K562 (cell line): ENCODE data around the gene PDLIM5. TPM values are rescaled to one million over a fixed set of nuclear protein-coding genes. Genes with fewer than 3 reads are reported as not detected.

Experiments used
- ATAC-seq: fragments of 200-7000 bp; cut with Tn5 transposase; 3 replicates; pipeline ENCODE4 v1.9.1; 2020; ENCODE audit warnings: moderate library complexity
- BruUV-seq: library from RNA; stranded (reverse); fragments of 400-500 nt; replicated peaks from 2 replicates; lab custom pipeline; 2021; lab: Mats Ljungman, UMichigan
- CTCF ChIA-PET: fragments of 300-600 bp; formaldehyde crosslinking; extraction: SDS; loops from one replicate; lab custom pipeline; 2021; ENCODE audit warnings: low intra/inter-chr PET ratio; lab: Yijun Ruan, JAX
- POLR2A ChIA-PET: fragments of 300-600, 350-650 bp; sonication (Branson Sonifier 250); formaldehyde crosslinking; extraction: SDS; loops from one replicate; lab custom pipeline; 2021; ENCODE audit warnings: antibody characterized with exemption, inconsistent platforms; lab: Yijun Ruan, JAX
- DNase-seq, 4 experiments: peaks; one replicate each; pipeline versions ENCODE4 v3.0.0 to v3.0.0-alpha.2; 2011 to 2018; ENCODE audit warnings: low spot score in 3 of 4, mixed read lengths in 3 of 4; ENCODE audit errors: extremely low read depth in 1 of 4
- FAIRE-seq: peaks from 2 replicates; lab custom pipeline; 2011; peaks lifted over from hg19 to GRCh38; lab: Jason Lieb, UNC
- H2AFZ ChIP-seq: 2 replicates; pipeline ENCODE4 v1.6.0; 2011; ENCODE audit warnings: low read depth, low read length, control low read depth, inconsistent platforms
- H3K27ac ChIP-seq: fragments of 200-600 bp; 3 replicates; pipeline ENCODE4 v1.8.0; 2011; ENCODE audit warnings: low read depth, mild to moderate bottlenecking, control low read depth, inconsistent platforms, low read length, moderate library complexity, mixed read lengths; ENCODE audit errors: extremely low read depth
- H3K27me3 ChIP-seq, 2 experiments: fragments of 300-600 bp in 1 of 2; 2 replicates in 1 of 2; 3 replicates in 1 of 2; pipeline versions ENCODE4 v1.6.0 to v1.8.0; 2011; ENCODE audit warnings: inconsistent platforms in 2 of 2, low read length in 2 of 2, mild to moderate bottlenecking in 1 of 2, mixed read lengths in 1 of 2, moderate library complexity in 1 of 2; ENCODE audit not compliant: control insufficient read depth in 2 of 2, insufficient read depth in 2 of 2
- H3K36me3 ChIP-seq: fragments of 300-600 bp; 3 replicates; pipeline ENCODE4 v1.8.0; 2011; ENCODE audit warnings: mild to moderate bottlenecking, low read length, inconsistent platforms; ENCODE audit not compliant: control insufficient read depth, insufficient read depth
- H3K4me1 ChIP-seq, 2 experiments: fragments of 200-600 bp in 1 of 2; replicated peaks in 1 of 2; 2 replicates in 1 of 2; 3 replicates in 1 of 2; pipeline versions ENCODE4 v1.5.1 to v1.8.0; 2011; ENCODE audit warnings: inconsistent platforms in 2 of 2, low read length in 2 of 2, mild to moderate bottlenecking in 1 of 2, mixed read lengths in 1 of 2, moderate library complexity in 1 of 2; ENCODE audit not compliant: control insufficient read depth in 2 of 2, insufficient read depth in 2 of 2
- H3K4me2 ChIP-seq: 2 replicates; pipeline ENCODE4 v1.6.1; 2011; ENCODE audit warnings: low read length, control low read depth, inconsistent platforms, mixed read lengths; ENCODE audit not compliant: insufficient read depth
- H3K4me3 ChIP-seq: fragments of 200-600 bp; sonication (generic), shearing (Covaris generic); 2 replicates; pipeline ENCODE4 v1.5.1; 2016; ENCODE audit warnings: control low read depth, inconsistent platforms
- H3K79me2 ChIP-seq: fragments of 200-600 bp; 3 replicates; pipeline ENCODE4 v1.8.0; 2011; ENCODE audit warnings: low read length, inconsistent platforms; ENCODE audit not compliant: control insufficient read depth, insufficient read depth
- H3K9ac ChIP-seq, 2 experiments: 2 replicates each; pipeline versions ENCODE4 v1.6.0 to v1.6.1; 2011; ENCODE audit warnings: low read depth in 2 of 2, low read length in 2 of 2, control low read depth in 1 of 2, inconsistent platforms in 1 of 2, mild to moderate bottlenecking in 1 of 2, mixed read lengths in 1 of 2; ENCODE audit not compliant: insufficient read depth in 1 of 2
- H3K9me1 ChIP-seq: one replicate; pipeline ENCODE4 v1.6.0; 2011; ENCODE audit warnings: inconsistent platforms, mild to moderate bottlenecking, low read length, moderate library complexity; ENCODE audit not compliant: control insufficient read depth, insufficient read depth
- H3K9me3 ChIP-seq: replicated peaks from 2 replicates; pipeline ENCODE4 v1.5.1; 2011; ENCODE audit warnings: low read depth, low read length, inconsistent platforms; ENCODE audit not compliant: control insufficient read depth, insufficient read depth
- H4K20me1 ChIP-seq: replicated peaks from 2 replicates; pipeline ENCODE4 v1.6.1; 2011; ENCODE audit warnings: low read length, inconsistent platforms, mixed read lengths; ENCODE audit not compliant: control insufficient read depth, insufficient read depth
- ADNP ChIP-seq: fragments of 200-800 bp; sonication (Bioruptor generic); IDR thresholded peaks from 2 replicates; pipeline ENCODE4 v1.6.1; 2016; ENCODE audit warnings: missing genetic modification characterization, missing compliant biosample characterization
- BRF1 ChIP-seq: IDR thresholded peaks from 3 replicates; pipeline ENCODE4 v1.6.1; 2011; ENCODE audit warnings: borderline replicate concordance, mild to moderate bottlenecking; ENCODE audit not compliant: insufficient read length; ENCODE audit errors: extremely low read depth
- GATA2 ChIP-seq: sonication (generic); formaldehyde crosslinking; IDR thresholded peaks from 2 replicates; pipeline ENCODE4 v1.4.0; 2020; ENCODE audit warnings: mild to moderate bottlenecking, missing genetic modification reagents
- HOXB6 ChIP-seq: fragments of 250-450 bp; sonication (Bioruptor Pico); IDR thresholded peaks from 2 replicates; pipeline ENCODE4 v1.5.1; 2022; ENCODE audit warnings: mild to moderate bottlenecking, borderline replicate concordance
- RFX1 ChIP-seq: fragments of 450-650 bp; IDR thresholded peaks from 2 replicates; pipeline ENCODE4 v1.6.1; 2016; ENCODE audit warnings: mild to moderate bottlenecking, moderate library complexity
- WGBS: fragments of 100-300 bp; shearing (Covaris generic); methylation state at CpG from one replicate; pipeline ENCODE4 v1.1.6; 2016; ENCODE audit warnings: low coverage, mixed read lengths; ENCODE audit not compliant: insufficient coverage; ENCODE audit errors: missing lambda C conversion rate; 5-methylcytosine and 5-hydroxymethylcytosine counted together
- in situ Hi-C: fragments of 300-500 bp; cut with MboI; formaldehyde crosslinking; loops from 4 replicates; pipeline ENCODE4 v1.15.0; 2018; ENCODE audit warnings: inconsistent platforms, mixed read lengths
- intact Hi-C: fragments of 100-400 bp; cut with micrococcal nuclease; formaldehyde crosslinking; loops from 2 replicates; pipeline ENCODE4 v1.14.2; 2022
- polyA plus RNA-seq, 8 experiments: library from polyadenylated mRNA; depleted of rRNA in 4 of 8; stranded (reverse) in 5 of 8; unstranded in 3 of 8; fragments of >200 nt; fragmentation: Nextera tagmentation in 2 of 8; fragmentation: Illumina TruSeq in 1 of 8; extraction: Ambion mirVana in 2 of 8; extraction: Trizol in 1 of 8; gene quantifications; 2 replicates each; pipeline versions ENCODE4 v1.2.1 to v1.2.3, GENCODE V29; 2011 to 2014; ENCODE audit warnings: inconsistent platforms in 1 of 8, missing spikeins in 1 of 8
- total RNA-seq, 7 experiments: library from RNA; depleted of rRNA in 6 of 7; stranded (reverse); fragments of >200 nt in 6 of 7; fragmentation: Illumina TruSeq in 2 of 7; extraction: Trizol in 2 of 7; gene quantifications; 2 replicates each; pipeline versions ENCODE4 v1.2.1 to v1.2.3, GENCODE V29; 2011 to 2021; ENCODE audit warnings: low replicate concordance in 1 of 7
- TF ChIP-seq, protein P1 (sequence below), 2 experiments: fragments of 450-650 bp in 1 of 2; sonication (generic) in 1 of 2; formaldehyde crosslinking in 1 of 2; IDR thresholded peaks in 1 of 2; conservative IDR thresholded peaks in 1 of 2; 2 replicates each; pipeline versions ENCODE4 v1.6.1 to v1.8.1; 2016 to 2023; ENCODE audit warnings: mild to moderate bottlenecking in 2 of 2, moderate library complexity in 2 of 2, inconsistent platforms in 1 of 2, missing genetic modification reagents in 1 of 2
- TF ChIP-seq, protein P2 (sequence below): fragments of 450-650 bp; IDR thresholded peaks from 2 replicates; pipeline ENCODE4 v1.6.1; 2014; ENCODE audit warnings: low read depth, mild to moderate bottlenecking, moderate library complexity, borderline replicate concordance
- TF ChIP-seq, protein P3 (sequence below), 2 experiments: fragments of 450-650 bp in 1 of 2; sonication (generic) in 1 of 2; formaldehyde crosslinking in 1 of 2; IDR thresholded peaks; 2 replicates each; pipeline versions ENCODE4 v1.7.1 to v1.9.0; 2016 to 2022; ENCODE audit warnings: inconsistent platforms in 1 of 2, mild to moderate bottlenecking in 1 of 2, missing genetic modification reagents in 1 of 2

Gene PDLIM5
- total and polyA plus RNA-seq, 9 of the 15 experiments (the other 6 are each of a cell fraction or from before 2014, with no cell fraction given) = 36.9 to 127 (median 62.5) TPM

DNA sequence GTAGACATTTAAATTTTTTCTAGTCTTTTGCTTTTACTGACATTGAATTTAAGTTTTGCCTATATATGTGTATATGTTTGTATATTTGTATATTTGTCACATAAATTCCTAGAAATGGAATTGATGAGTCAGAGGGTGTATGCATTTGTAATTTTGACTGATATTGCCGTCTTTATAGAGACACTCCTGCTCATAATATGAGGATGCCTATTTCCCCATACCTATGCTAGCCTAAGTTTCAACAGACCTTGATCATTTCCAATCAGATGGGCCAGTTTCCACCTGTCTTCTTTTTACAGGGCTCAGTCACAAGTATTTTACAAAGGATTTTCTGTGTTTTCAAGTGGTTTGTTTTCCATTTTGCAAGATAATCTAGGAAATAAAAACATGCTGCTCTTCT, 10.8 kb downstream of the PDLIM5 start (continued):
- TF ChIP-seq, protein P1, sequence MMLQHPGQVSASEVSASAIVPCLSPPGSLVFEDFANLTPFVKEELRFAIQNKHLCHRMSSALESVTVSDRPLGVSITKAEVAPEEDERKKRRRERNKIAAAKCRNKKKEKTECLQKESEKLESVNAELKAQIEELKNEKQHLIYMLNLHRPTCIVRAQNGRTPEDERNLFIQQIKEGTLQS (IDR thresholded peaks at IDR 0.05) = peak; percentile 28; the same call in 1 of the 2 replicates
- TF ChIP-seq, protein P1 (CRISPR knock-in tag; conservative IDR thresholded peaks at IDR 0.05) = no peak
- no peak for TF ChIP-seq GATA2 (CRISPR knock-in tag)
- TF ChIP-seq HOXB6 = no peak

DNA sequence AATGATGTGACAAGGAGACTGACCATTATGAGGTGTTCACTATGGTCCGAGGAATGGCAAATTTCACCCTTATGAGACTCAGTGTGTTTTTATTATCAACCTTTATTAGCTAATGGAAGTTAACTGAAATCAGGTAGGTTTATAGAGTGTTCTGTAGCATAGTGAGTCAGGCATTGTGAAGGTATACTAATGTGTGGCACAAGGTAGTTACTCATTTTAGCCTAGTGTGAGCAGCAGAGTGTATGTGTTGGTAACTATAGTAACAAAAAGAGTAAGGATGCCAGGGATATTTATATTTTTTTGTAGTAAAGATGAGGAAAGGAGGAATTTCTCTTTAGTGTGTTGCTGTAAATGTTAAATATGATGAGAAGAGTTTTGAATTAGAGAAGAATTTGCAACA, 12.0 kb downstream of the PDLIM5 start:
- POLR2A ChIA-PET = interaction anchor here (0.9 to 1.4 kb wide), 2 partner anchors 12 to 130 kb away, joined by 3 to 4 read pairs; partner anchors contain the start of gene PDLIM5
- Histone ChIP-seq H3K36me3 (peaks cover 5% of the 10 kb centered on the region; the same call in 1 of the 3 replicates), H3K9me3 (no peaks in the 10 kb centered on the region), H3K4me1 (peaks cover 0 to 9% of the 10 kb centered on the region in 2 experiments; a peak in 3 of 5 replicates), H3K9me1 (no peaks in the 10 kb centered on the region), H3K9ac (no peak overlapping the region), H3K27me3 (no peaks in the 10 kb centered on the region), H3K4me3 (no peak overlapping the region), H4K20me1 (no peaks in the 10 kb centered on the region; the same call in 1 of the 2 replicates), H2AFZ (no peak overlapping the region), H3K4me2 (no peak overlapping the region), H3K79me2 (peaks cover 97% of the 10 kb centered on the region), H3K27ac (no peak overlapping the region)
- TF ChIP-seq, protein P2, sequence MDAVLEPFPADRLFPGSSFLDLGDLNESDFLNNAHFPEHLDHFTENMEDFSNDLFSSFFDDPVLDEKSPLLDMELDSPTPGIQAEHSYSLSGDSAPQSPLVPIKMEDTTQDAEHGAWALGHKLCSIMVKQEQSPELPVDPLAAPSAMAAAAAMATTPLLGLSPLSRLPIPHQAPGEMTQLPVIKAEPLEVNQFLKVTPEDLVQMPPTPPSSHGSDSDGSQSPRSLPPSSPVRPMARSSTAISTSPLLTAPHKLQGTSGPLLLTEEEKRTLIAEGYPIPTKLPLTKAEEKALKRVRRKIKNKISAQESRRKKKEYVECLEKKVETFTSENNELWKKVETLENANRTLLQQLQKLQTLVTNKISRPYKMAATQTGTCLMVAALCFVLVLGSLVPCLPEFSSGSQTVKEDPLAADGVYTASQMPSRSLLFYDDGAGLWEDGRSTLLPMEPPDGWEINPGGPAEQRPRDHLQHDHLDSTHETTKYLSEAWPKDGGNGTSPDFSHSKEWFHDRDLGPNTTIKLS = no peak
- TF ChIP-seq ADNP (tag) = no peak
- TF ChIP-seq BRF1 = no peak
- peak; percentile 58 for TF ChIP-seq RFX1
- TF ChIP-seq, protein P3, sequence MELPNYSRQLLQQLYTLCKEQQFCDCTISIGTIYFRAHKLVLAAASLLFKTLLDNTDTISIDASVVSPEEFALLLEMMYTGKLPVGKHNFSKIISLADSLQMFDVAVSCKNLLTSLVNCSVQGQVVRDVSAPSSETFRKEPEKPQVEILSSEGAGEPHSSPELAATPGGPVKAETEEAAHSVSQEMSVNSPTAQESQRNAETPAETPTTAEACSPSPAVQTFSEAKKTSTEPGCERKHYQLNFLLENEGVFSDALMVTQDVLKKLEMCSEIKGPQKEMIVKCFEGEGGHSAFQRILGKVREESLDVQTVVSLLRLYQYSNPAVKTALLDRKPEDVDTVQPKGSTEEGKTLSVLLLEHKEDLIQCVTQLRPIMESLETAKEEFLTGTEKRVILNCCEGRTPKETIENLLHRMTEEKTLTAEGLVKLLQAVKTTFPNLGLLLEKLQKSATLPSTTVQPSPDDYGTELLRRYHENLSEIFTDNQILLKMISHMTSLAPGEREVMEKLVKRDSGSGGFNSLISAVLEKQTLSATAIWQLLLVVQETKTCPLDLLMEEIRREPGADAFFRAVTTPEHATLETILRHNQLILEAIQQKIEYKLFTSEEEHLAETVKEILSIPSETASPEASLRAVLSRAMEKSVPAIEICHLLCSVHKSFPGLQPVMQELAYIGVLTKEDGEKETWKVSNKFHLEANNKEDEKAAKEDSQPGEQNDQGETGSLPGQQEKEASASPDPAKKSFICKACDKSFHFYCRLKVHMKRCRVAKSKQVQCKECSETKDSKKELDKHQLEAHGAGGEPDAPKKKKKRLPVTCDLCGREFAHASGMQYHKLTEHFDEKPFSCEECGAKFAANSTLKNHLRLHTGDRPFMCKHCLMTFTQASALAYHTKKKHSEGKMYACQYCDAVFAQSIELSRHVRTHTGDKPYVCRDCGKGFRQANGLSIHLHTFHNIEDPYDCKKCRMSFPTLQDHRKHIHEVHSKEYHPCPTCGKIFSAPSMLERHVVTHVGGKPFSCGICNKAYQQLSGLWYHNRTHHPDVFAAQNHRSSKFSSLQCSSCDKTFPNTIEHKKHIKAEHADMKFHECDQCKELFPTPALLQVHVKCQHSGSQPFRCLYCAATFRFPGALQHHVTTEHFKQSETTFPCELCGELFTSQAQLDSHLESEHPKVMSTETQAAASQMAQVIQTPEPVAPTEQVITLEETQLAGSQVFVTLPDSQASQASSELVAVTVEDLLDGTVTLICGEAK (IDR thresholded peaks at IDR 0.05) = no peak
- TF ChIP-seq, protein P3 (CRISPR knock-in tag; IDR thresholded peaks at IDR 0.05) = no peak
- BruUV-seq = no TSS peak
- no peak for FAIRE-seq
- ATAC-seq = 0 out of 3 replicates have a peak, but pooled peaks have one; percentile 10
- intact Hi-C loops (no loop called here), in situ Hi-C loops (no loop called here)
- WGBS = 100% methylated on average over 1 of the region's 1 CpG
- DNase-seq = no peak
- CTCF ChIA-PET = no interaction called here
